GM12892 (cell line): Measurements from ENCODE around the gene OR10A5.
"Not testable (repeated sequence)": the region's sequence is repeated elsewhere in the genome, so short reads cannot be mapped to it uniquely, and the experiment has no call there.

Experiments used
- DNase-seq: peaks from one replicate; pipeline ENCODE4 v3.0.0; 2011; ENCODE audit not compliant: insufficient read length
- FAIRE-seq: peaks from 2 replicates; lab custom pipeline; 2011; peaks lifted over from hg19 to GRCh38; lab: Jason Lieb, UNC
- POLR2A ChIP-seq: IDR thresholded peaks from 2 replicates; pipeline ENCODE4 v1.6.1; 2011; ENCODE audit warnings: low read depth, low read length, control low read depth
- POLR2AphosphoS5 ChIP-seq: IDR thresholded peaks from 2 replicates; pipeline ENCODE4 v1.6.1; 2011; ENCODE audit warnings: low read depth, low read length, control low read depth
- TAF1 ChIP-seq: IDR thresholded peaks from 2 replicates; pipeline ENCODE4 v1.6.1; 2011; ENCODE audit warnings: low read depth, mild to moderate bottlenecking, control low read depth, low read length, borderline replicate concordance

OR10A5 gene

GRCh38 chr11:6876914-6877313 lies 31.4 kb downstream of the OR10A5 start:
- FAIRE-seq: no peak
- TF ChIP-seq POLR2AphosphoS5: no peak
- no peak for TF ChIP-seq POLR2A
- TF ChIP-seq TAF1: no peak
- DNase-seq: no peak

GRCh38 chr11:6882751-6883150 lies 37.3 kb downstream of the OR10A5 start:
- no peak for FAIRE-seq
- TF ChIP-seq POLR2A (no peak), TAF1 (no peak), POLR2AphosphoS5 (no peak)

DNA sequence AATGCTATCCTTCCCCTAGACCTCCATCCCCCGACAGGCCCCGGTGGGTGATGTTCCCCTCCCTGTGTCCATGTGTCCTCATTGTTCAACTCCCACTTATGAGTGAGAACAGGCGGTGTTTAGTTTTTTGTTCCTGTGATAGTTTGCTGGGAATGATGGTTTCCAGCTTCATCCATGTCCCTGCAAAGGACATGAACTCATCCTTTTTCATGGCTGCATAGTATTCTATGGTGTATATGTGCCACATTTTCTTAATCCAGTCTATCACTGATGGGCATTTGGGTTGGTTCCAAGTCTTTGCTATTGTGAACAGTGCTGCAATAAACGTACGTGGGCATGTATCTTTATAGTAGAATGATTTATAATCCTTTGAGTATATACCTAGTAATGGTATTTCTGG lies 42.2 kb downstream of the OR10A5 start:
- not testable (repeated sequence) for DNase-seq

More at GRCh38 chr11:6882751-6883150, 37.3 kb downstream of the OR10A5 start:
- DNase-seq: no peak

DNA sequence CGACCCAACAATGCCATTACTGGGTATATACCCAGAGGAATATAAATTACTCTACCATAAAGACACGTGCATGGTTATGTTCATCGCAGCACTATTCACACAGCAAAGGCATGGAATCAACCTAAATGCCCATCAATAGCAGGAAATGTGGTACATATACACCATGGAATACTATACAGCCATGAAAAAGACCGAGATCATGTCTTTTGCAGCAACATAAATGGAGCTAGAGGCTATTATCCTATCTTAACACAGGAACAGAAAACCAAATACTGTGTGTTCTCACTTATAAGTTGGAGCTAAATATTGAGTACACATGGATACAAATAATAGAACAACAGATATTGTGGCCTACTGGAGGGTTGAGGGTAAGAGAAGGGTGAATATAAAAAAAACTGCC lies 43.3 kb downstream of the OR10A5 start:
- TF ChIP-seq TAF1 (no peak), POLR2A (no peak), POLR2AphosphoS5 (no peak)
- FAIRE-seq (peak; percentile 30), DNase-seq (no peak)

More for the DNA sequence above, 42.2 kb downstream of the OR10A5 start:
- not testable (repeated sequence) for FAIRE-seq

DNA sequence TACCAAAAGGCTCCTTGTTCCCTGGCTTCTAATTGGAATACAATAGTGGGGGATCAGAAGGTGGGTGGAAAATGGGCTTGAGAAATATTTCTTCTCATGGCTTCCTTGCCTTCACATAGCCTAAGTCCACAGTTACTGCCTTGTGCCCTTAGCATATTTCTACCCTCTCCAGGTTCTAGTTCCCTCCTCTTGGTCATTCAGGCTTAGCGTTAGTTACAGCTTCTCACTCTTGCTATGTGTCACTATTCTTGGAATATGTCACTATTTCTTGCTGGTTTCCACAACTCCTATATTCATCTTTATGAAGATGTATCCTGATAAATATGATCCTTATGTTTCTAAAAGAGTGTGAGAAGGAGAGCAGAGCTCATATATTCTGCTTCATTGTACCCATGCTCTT lies 44.4 kb downstream of the OR10A5 start:
- DNase-seq: no peak
- no peak for FAIRE-seq
- no peak for TF ChIP-seq POLR2AphosphoS5
- TF ChIP-seq POLR2A: no peak
- no peak for TF ChIP-seq TAF1

DNA sequence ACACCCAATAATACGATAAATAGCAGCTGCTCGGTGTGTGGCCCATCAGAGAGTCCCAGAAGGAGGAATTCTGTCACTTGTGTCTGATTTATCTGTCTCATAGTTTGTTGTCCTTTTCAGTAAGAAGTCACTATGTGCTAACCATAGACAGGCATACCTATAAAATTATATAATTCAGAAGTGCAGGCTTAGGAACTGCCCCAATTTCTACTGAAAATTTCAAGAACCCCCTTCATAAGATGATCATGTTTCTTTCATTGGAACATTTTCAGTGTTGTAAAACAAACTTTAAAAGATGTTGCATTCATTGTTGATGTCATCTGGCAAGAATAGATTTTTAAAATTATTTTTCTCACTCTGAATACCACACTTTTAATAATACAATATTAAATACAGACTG lies 46.9 kb downstream of the OR10A5 start, which contains the start of gene OR2D2:
Gene OR2D2, minus strand, starts transcription at position 101 of the 400 bp plus-strand sequence. Its CDS starts 0 bp downstream, at position 101.
- no peak for TF ChIP-seq POLR2A
- TF ChIP-seq POLR2AphosphoS5: no peak
- no peak for TF ChIP-seq TAF1
- FAIRE-seq: no peak

GRCh38 chr11:6894097-6894496 lies 48.6 kb downstream of the OR10A5 start:
- TF ChIP-seq POLR2A: no peak
- no peak for DNase-seq
- peak; percentile 76 for FAIRE-seq

More for the DNA sequence above, 46.9 kb downstream of the OR10A5 start, which contains the start of gene OR2D2:
- DNase-seq: no peak

- TF ChIP-seq POLR2A (no peak), TAF1 (no peak), POLR2AphosphoS5 (no peak)
- FAIRE-seq (peak; percentile 83), DNase-seq (no peak)
Observed at GRCh38 chr11:6895010-6895409, 49.5 kb downstream of the OR10A5 start.
